Activated T-cell treated with anti-CD3 and anti-CD28 coated beads for 1 hour (primary cell): Measurements from ENCODE around the gene FBXO42.

ENCODE experiments used
- DNase-seq: peaks from one replicate; pipeline ENCODE4 v3.0.0-alpha.2; 2020; ENCODE audit warnings: low read depth

Gene FBXO42

DNA sequence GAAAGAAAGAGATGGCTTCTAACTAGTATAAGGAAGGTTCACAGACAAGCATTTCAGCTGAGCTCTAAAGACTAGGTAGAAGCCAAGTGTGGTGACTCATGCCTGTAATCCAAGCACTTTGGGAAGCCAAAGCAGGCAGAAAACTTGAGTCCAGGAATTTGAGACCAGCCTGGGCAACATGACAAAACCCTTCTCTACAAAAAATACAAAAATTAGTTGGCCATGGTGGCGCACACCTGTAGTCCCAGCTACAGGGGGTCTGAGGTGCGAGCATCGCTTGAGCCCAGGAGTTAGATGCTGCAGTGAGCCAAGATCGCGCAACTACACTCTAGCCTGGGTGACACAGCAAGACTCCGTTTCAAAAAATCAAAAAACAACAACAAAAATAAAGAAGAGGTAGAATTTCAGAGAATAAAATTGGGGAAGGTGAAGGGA, 27.8 kb downstream of the FBXO42 start:
- no peak for DNase-seq

DNA sequence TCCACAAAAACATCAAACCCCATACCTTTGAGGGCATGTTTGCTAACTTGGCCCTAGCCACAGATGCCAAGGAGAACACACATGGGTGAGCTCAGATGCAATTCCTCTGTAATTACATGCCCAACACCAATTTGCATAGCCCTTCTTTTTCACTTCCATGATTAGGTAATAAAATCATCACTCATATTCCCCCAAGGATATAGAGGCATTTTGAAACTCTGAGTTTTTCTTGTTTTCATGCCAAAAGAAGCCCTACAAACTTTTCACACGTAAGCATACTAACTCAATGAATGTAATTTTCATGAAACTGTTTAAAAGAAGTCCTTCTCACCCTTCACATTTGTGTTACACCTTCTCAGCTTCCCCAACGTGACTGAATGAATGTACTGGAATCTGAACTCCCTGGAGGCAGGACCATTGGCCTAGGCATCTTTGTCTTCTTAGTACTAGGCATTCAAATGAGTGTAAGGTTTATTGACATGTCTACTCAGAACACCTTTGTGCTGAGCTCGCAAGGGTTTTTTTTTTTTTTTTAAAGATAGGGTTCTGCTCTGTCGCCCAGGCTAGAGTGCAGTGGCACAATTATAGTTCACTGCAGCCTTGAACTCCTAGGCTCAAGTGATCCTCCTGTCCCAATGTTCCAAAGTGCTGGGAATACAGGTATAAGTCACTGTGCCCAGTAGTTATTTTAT, 31.0 kb downstream of the FBXO42 start:
- no peak for DNase-seq

DNA sequence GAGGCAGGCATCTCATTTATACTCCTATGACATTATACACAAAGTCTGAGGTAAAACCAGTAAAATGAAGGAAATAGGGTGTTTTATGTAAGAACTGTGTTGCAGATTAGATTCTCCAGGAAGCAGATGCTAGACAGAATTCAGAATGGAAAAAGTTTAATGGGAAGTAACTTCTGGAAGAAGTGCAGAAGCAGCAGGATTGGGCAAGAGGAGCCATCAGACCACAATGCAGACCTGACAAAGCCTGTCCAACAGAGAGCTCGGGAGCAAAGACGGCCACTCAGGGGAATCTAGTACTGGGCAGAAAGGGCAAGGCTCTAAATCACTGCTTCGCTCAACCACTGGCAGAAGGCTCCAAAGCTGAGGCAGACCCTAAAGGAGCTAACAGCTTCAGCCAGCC, 33.7 kb downstream of the FBXO42 start:
- DNase-seq: no peak

DNA sequence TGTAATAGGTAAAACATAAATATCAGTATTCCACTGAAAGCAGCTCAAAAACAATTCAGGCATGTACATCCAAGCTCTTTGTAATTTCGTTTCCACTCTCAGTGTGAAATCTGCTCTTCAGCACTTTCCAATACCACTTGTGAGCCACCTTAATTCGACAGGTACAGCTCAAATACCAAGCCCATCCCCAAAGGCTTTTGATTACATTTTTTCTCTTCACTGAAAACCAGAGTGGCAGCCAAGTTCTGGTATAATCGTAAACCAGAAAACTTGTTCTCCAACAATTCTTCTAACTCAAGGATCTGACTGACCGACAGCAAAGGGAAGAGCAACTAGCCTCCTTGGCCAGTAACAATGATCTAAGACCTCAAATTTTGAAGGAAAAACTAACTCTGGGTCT, 36.8 kb downstream of the FBXO42 start:
- DNase-seq: no peak

DNA sequence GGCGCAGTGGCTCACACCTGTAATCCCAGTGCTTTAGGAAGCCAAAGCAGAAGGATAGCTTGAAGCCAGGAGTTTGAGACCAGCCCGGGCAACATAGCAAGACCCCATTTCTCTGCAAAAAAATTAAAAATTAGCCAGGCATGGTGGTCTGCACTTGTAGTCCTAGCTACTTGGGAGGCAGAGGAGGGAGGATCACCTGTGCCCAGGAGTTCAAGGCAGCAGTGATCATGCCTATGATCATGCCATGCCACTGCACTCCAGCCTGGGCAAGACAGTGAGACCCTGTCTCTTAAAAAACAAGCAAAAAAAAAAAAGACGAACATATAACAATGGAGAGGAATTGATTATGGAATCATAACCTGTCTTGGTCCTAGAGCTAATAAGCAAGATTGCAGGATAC, 45.1 kb downstream of the FBXO42 start:
- no peak for DNase-seq

DNA sequence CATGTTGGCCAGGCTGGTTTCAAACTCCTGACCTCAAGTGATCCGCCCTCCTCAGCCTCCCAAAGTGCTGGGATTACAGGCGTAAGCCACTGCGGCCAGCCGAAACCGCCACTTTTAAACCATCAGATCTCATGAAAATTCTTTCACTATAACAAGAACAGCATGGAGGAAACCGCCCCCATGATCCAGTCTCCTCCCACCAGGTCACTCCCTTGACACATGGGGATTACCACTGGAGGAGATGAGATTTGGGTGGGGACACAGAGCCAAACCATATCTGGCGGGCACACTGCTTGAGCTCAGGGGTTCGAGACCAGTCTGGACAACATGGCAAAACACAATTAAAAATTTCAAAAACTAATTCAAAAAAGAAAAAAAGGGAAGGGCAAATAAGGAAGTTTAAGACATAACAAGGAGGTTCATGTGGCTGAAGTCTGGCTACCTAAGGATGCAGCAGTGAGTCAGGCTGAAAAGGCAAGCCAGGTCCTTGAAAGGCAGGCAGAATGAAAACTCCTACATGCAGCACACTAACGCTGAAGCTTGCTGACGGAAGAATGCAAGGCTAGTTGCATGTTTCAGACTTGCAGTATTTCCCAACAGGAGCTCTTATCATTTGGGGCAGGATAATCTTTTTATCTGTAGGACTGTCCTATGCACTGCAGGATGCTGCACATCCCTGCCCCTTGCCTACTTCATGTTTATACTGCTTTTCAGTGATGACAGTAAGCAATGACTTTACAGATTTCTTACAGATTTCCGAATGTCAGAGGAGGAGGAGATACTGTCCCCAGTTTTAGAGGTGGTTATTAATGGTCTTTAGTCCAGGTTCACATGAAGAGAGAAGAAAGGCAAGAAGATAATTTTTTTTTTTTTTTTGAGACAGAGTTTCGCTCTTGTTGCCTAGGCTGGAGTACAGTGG, 49.3 kb downstream of the FBXO42 start:
- no peak for DNase-seq

DNA sequence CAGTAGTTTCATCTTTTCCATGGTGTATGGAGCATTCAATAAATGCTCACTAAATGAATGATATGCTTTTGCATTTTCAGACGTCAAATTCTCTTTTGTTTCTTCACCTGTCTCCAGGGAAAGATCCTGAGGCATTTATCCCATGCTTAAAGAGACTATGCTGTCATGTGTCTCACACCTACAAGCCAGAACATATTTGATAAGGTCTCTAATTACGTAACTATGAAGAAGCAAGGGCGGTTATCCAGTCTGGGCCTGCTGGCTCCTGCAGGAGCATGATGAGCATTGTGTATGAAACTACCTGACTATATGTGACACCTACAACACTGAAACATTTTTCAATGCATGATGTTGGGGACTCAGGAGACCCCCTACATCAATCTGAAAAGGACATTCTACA, 51.8 kb downstream of the FBXO42 start:
- no peak for DNase-seq

DNA sequence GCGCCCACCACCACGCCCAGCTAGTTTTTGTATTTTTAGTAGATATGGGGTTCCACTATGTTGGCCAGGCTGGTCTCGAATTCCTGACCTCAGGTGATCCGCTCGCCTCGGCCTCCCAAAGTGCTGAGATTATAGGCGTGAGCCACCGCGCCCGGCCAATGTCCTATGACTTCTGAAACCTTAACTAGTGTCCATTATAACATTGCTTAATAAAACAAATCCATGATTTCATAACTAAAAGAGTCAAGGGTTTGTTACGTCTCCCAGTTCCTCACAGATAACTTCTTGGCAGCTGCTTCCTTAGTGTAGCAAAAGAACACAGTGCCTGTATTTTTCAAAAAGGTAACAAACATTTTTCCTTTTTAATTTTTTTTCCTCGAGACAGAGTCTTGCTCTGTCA, 53.6 kb downstream of the FBXO42 start:
- DNase-seq: no peak

DNA sequence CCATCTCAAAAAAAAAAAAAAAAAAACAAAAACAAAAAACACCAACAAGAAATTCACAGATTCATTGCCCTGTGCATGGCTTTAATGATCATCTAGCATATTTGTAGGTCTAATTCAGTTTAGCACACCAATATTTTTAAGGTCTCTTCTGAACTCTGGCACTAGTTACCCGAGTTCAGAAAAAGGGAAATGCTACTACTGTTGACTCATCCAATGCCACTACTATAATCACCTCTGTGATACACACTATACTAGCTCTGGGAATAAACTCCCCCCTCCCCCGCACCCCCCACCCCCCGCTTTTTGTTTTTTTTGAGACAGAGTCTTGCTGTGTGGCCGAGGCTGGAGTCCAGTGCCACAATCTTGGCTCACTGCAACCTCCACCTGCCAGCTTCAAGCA, 55.6 kb downstream of the FBXO42 start:
- no peak for DNase-seq

DNA sequence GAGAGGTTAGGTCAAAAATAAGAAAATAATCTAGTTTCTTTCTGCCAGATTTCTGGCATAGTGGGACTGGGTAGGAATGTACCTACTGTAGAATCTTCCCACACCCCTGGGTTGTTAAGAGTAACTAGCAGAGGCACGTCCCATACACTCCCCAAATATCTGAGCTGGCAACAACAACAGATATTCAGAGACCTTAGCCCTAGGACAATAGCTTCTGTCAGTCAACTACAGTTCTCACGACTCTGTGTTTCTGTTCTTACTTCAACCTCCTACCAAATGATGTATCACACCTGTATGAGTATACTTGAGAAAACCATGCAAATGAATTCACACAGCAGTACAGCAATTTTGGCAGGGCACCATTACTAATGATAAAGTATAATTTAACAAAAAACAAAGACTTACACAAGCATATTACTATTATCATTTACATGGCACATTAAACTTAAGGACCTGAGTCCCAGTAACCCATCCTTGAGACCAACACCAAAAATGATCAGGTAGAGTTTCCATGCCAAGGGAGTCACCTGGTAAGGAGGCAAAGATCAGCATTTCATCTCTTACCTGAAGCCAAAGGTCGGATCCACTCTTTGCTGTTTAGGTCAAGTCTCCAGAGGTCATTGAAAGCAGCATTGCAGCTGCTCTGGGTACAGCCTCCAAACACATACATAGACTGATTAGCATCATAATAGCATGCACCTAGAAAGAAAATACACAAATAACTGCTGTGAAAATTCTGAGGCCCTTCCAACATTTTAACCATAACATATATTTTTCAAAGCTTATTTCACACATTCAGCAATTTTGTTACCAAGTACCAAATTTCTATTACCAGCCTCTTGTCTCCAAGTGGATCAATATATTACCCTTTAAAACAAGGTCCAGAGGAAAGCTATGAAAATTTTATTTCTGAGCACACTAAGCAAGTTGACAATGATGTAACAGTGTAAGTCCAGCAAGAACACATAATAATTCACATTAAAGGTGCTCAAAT, 57.8 kb downstream of the FBXO42 start:
- no peak for DNase-seq

DNA sequence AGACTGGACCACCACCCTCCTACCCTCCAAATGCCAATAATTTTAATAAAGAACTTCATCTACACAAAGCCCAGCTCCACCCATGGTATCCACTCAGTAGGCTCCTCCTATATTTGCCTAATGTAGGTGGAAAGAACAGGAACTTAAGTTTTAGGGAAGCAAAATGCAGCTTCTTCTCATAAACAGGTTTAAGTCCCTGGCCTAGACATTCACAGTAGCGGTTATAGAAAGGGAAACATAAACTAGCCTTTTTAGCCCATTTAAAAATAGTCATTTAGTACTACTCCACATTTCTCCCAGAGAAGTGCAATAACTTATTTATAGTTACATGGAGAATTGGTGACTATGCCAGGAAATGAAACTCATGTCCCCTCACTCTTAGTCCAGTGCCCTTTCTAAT, 58.7 kb downstream of the FBXO42 start:
- no peak for DNase-seq

DNA sequence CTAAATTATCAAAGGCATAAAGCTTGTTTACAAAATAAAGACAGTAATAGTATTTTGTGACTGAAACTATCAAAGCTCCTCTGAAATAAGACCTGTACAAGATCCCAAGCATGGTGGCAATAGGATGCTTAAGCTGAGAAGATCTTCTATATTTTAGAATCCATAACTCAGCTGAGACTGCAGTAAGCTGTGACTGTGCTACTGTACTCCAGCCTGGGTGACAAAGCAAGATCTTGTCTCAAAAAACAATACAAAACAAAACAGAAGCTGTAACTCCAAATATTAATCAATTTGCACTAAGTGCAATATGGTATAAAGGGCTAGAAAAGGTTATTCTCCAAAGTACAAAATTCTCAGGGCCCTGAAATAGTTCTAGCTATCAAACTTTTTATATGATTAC, 59.5 kb downstream of the FBXO42 start:
- no peak for DNase-seq

DNA sequence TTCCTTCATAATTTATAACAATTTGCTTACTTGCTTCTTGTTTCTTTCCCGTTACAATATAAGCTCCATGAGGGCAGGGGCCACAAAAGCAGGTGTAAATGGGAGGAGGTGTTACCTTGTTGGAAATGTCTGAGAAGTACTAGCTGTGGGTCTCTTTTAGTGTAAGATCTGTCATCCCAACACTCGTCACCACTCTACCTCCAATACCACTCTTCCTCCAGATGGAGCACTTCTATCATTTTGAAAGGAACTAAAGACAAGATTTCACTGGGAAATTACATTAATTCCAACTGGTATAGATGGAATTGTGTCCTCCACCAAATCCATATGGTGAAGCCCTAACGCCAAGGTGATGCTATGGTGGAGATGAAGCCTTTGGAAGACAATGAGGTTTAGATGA, 62.3 kb downstream of the FBXO42 start:
- no peak for DNase-seq

DNA sequence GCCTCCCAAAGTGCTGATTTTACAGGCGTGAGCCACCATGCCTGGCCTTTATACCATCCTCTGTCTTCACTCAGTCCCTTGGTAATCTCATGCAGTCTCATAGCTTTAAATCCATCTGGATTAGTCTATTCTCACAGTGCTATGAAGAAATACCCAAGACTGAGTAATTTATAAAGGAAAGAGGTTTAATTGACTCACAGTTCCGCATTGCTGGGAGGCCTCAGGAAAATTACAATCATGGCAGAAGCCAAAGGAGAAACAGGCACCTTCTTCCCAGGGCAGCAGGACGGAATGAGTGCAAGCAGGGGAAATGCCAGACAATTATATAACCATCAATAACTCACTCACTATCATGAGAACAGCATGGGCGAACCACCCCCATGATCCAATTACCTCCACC, 66.2 kb downstream of the FBXO42 start:
- DNase-seq: no peak

DNA sequence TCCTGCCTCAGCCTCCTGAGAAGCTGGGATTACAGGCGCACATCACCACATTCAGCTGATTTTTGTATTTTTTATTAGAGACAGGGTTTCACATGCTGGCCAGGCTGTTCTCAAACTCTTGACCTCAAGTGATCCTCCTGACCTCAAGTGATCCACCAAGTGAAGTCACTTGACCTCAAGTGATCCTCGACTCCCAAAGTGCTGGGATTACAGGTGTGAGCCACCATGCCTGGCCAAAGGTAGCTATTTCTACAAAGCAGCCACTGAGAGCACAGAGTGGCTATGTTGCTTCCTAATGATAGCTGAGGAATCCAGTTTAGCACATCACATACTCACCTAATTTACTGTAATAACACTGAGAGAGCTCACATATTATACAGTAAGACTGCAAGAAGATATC, 70.5 kb downstream of the FBXO42 start:
- DNase-seq: no peak

DNA sequence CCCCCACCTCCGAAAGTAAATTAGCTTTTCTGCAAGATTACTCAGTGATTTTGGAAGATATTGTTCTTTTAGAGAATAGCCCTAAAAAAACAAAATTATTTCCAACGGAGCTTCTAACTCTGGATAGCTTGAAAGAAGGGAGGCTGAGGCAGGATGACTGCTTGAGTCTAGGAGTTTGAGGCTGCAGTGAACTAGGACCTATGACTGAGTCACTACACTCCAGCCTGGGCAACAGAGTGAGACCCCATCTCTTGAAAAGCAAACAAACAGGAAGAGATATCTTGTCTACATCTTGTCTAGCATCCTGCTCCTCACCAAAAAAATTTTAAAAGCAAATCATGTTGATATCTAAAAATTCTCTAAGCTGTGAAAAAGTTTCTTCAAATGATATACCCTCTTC, 73.1 kb downstream of the FBXO42 start:
- no peak for DNase-seq

DNA sequence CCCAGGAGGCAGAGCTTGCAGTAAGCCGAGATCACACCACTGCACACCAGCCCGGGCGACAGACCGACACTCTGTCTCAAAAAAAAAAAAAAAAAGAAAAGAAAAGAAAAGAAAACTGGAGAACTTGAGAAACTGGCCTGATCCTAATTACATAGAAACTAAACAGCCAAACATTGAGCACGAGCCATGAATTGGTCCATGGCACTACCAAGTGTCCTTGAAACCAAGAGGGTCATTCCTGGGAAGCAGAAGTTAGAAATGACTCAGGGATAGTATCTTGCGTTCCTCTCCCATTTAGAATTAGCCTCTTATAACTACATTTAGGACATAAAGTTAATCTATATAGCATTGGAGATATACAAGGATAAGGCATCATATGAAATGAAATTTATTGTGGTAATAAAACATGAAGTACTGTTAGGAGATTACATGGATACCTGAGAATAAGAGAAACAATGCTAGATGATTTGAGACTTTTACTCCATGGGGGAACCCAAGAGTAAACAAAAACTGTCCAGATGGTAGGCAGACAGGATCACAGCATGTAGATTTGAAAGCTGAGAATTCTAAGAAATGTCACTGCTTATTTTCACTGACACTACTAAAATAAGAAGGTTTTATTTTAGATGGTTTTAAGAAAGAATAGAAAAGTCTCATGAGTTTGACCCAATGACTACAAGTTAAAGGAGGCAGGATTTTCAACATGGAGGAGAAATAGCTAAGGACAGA, 75.8 kb downstream of the FBXO42 start:
- no peak for DNase-seq

DNA sequence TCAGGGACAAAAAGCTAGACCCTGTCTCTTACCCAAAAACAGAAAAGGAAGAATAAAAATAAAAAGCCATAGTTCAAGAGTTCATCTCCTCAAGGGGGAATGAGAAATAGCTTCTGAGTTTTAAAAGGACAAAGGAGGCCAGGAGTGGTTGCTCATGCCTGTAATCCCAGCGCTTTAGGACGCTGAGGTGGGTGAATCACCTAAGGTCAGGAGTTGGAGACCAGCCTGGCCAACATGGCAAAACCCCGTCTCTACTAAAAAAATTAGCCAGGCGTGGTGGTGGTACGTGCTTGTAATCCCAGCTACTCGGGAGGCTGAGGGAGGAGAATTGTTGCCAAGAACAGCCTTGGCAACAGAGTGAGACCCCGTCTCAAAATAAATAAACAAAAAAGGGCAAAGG, 76.7 kb downstream of the FBXO42 start:
- DNase-seq: no peak

DNA sequence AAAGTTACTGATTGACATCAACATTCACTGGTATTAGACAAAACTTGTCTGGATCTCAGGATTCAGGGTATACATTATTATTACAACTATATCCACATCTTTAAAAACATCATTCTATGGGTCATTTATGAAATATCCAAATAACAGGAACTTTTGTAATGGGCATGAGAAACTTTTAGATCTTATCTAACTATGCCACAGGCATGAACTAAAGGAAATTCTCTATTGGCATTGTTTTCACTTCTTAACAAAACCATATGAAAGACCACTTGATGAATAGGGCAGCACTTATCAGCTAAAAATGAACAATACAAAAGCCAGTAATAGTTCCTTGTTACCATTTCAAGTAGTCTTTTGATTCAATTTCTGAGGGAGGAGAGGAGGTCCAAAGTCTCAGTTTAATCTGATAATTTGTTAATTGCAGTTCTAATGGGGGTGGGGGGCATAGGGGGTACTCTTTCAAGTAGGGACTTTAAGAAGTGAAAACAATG, 84.5 kb downstream of the FBXO42 start:
- no peak for DNase-seq

DNA sequence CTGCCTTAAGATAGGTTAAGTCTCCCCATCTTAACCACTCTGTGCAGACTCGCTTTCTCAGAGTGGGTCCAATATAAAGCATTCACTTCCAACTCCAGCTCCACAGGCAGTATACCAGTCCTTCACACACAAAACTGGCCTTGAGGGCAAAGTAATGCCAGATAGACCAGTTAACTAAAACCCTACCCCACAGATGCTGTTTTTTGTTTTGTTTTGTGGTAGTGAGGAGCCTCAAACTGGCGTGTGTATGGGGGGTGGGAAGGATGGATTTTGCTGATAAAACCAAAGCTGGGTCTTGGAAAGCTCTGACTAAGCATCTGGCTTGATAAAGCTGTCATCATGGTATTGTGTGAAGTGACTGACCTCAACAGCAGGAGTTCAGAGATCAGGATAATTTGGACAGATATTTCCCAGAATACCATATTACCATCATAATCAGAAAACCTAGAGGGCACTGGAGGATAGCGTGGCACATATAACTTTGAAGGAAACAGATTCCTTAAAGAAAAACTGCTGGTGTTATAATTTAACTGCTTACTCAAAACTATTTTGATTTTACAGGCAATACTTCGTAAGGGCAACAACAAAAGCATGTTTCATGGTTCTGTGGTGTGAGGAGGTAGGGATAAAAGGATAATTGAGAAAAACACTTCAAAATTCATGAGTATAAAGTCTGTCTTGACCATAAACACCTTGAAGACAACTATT, 85.7 kb downstream of the FBXO42 start:
- DNase-seq: no peak

DNA sequence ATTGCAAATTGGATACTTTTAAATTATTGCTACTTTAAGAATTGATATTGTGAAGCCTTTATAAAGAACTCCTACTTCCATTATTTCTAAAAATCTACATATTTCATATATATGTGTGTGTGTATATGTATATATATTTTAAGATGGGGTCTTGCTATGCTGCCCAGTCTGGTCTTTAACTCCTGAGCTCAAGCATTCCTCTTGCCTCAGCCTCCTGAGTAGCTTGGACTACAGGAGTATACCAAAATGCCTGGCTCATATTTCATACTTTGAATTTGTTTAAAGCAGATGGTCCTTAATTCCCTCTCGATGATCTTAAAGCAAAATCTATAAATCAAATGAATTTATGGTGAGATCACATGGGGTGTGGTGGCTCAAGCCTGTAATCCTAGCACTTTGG, 90.2 kb downstream of the FBXO42 start:
- DNase-seq: no peak
